ENCODE measurements around the gene SLIT3.

DNA sequence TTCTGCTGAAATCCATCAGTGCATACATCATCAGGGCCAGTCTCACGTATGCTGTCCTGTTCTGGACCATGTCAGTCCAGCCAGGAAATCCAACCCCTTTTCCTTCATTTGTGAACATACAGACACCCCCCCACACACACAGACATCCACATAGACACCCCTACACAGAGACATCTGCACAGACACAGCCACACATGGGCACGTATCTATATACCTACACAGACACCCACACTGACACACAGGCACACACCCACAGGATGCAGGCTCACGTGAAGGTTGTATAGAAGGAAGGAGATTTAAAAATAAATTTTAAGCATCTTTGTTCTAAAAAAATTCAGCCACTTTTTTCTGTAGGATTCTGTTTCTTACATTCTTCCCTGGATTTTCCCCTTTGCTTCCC lies 325.6 kb downstream of the SLIT3 start:
- TF ChIP-seq, protein P1, sequence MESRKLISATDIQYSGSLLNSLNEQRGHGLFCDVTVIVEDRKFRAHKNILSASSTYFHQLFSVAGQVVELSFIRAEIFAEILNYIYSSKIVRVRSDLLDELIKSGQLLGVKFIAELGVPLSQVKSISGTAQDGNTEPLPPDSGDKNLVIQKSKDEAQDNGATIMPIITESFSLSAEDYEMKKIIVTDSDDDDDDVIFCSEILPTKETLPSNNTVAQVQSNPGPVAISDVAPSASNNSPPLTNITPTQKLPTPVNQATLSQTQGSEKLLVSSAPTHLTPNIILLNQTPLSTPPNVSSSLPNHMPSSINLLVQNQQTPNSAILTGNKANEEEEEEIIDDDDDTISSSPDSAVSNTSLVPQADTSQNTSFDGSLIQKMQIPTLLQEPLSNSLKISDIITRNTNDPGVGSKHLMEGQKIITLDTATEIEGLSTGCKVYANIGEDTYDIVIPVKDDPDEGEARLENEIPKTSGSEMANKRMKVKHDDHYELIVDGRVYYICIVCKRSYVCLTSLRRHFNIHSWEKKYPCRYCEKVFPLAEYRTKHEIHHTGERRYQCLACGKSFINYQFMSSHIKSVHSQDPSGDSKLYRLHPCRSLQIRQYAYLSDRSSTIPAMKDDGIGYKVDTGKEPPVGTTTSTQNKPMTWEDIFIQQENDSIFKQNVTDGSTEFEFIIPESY (IDR thresholded peaks at IDR 0.05; ENCODE audit: extremely low read depth, insufficient replicate concordance, low read length) = no peak
- TF ChIP-seq ZNF274 (IDR thresholded peaks at IDR 0.05; ENCODE audit: low read depth, low read length) = no peak
- TF ChIP-seq, protein P2, sequence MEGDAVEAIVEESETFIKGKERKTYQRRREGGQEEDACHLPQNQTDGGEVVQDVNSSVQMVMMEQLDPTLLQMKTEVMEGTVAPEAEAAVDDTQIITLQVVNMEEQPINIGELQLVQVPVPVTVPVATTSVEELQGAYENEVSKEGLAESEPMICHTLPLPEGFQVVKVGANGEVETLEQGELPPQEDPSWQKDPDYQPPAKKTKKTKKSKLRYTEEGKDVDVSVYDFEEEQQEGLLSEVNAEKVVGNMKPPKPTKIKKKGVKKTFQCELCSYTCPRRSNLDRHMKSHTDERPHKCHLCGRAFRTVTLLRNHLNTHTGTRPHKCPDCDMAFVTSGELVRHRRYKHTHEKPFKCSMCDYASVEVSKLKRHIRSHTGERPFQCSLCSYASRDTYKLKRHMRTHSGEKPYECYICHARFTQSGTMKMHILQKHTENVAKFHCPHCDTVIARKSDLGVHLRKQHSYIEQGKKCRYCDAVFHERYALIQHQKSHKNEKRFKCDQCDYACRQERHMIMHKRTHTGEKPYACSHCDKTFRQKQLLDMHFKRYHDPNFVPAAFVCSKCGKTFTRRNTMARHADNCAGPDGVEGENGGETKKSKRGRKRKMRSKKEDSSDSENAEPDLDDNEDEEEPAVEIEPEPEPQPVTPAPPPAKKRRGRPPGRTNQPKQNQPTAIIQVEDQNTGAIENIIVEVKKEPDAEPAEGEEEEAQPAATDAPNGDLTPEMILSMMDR (IDR thresholded peaks at IDR 0.05 in 2 of 3, conservative IDR thresholded peaks at IDR 0.05 in 1 of 3; ENCODE audit: borderline replicate concordance in 1 of 3, insufficient read depth in 1 of 3, low read depth in 2 of 3, low read length in 2 of 3) = no peak
- TF ChIP-seq, protein P3, sequence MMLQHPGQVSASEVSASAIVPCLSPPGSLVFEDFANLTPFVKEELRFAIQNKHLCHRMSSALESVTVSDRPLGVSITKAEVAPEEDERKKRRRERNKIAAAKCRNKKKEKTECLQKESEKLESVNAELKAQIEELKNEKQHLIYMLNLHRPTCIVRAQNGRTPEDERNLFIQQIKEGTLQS (IDR thresholded peaks at IDR 0.05) = no peak

Measured in HCT116 (cell line).